GM12878 (cell line): Measurements from ENCODE around the gene NRG4. TPM values are rescaled to one million over a fixed set of nuclear protein-coding genes. Genes with fewer than 3 reads are reported as not detected.

ENCODE experiments used
- ATAC-seq: fragments of 200-7000 bp; cut with Tn5 transposase; 3 replicates; pipeline ENCODE4 v1.9.1; 2020; ENCODE audit warnings: mild to moderate bottlenecking, moderate library complexity
- BruUV-seq: library from RNA; stranded (reverse); fragments of 400-500 nt; replicated peaks from 2 replicates; lab custom pipeline; 2021; lab: Mats Ljungman, UMichigan
- CTCF ChIA-PET: fragments of 300-600 bp; sonication (Branson Sonifier 250); formaldehyde crosslinking; extraction: SDS; loops from one replicate; lab custom pipeline; 2021; ENCODE audit warnings: inconsistent platforms; lab: Yijun Ruan, JAX
- POLR2A ChIA-PET: fragments of 350-600 bp; formaldehyde crosslinking; extraction: SDS; loops from one replicate; lab custom pipeline; 2021; ENCODE audit warnings: inconsistent platforms; lab: Charles Lee
- RAD21 ChIA-PET: fragments of 300-600 bp; sonication (Branson Sonifier 250); formaldehyde crosslinking; loops from one replicate; lab custom pipeline; 2023; ENCODE audit warnings: antibody characterized with exemption; ENCODE audit not compliant: unreplicated experiment; lab: Charles Lee
- SMC1A ChIA-PET: fragments of 300-600 bp; sonication (Branson Sonifier 250); formaldehyde crosslinking; loops from one replicate; lab custom pipeline; 2023; ENCODE audit not compliant: unreplicated experiment, uncharacterized antibody; lab: Charles Lee
- DNase-seq: peaks from one replicate; pipeline ENCODE4 v3.0.0-alpha.2; 2011; ENCODE audit warnings: low read depth, low spot score
- FAIRE-seq: peaks from 3 replicates; lab custom pipeline; 2011; peaks lifted over from hg19 to GRCh38; lab: Jason Lieb, UNC
- H2AFZ ChIP-seq: 2 replicates; pipeline ENCODE4 v1.6.0; 2011; ENCODE audit warnings: low read depth, low read length, control low read depth; ENCODE audit not compliant: control insufficient read depth
- H3K27ac ChIP-seq: 2 replicates; pipeline ENCODE4 v1.5.1; 2011; ENCODE audit warnings: control low read depth; ENCODE audit not compliant: control insufficient read depth, insufficient read depth
- H3K27me3 ChIP-seq, 2 experiments: replicated peaks in 1 of 2; 2 replicates each; pipeline versions ENCODE4 v1.6.0 to v1.6.1; 2011; ENCODE audit warnings: low read length in 1 of 2; ENCODE audit not compliant: control insufficient read depth in 2 of 2, insufficient read depth in 2 of 2
- H3K36me3 ChIP-seq, 2 experiments: 2 replicates each; pipeline ENCODE4 v1.5.1; 2011; ENCODE audit warnings: low read length in 1 of 2; ENCODE audit not compliant: control insufficient read depth in 2 of 2, insufficient read depth in 2 of 2
- H3K4me1 ChIP-seq: 2 replicates; pipeline ENCODE4 v1.6.1; 2011; ENCODE audit warnings: mild to moderate bottlenecking, low read length, moderate library complexity, mixed read lengths; ENCODE audit not compliant: control insufficient read depth, insufficient read depth
- H3K4me2 ChIP-seq: 2 replicates; pipeline ENCODE4 v1.6.0; 2011; ENCODE audit warnings: control low read depth; ENCODE audit not compliant: control insufficient read depth, insufficient read depth
- H3K4me3 ChIP-seq: fragments of 200-600 bp; sonication (generic); 2 replicates; pipeline ENCODE4 v1.5.1; 2016
- H3K79me2 ChIP-seq: 2 replicates; pipeline ENCODE4 v1.6.0; 2011; ENCODE audit warnings: low read length; ENCODE audit not compliant: control insufficient read depth, insufficient read depth
- H3K9ac ChIP-seq: 2 replicates; pipeline ENCODE4 v1.8.0; 2011; ENCODE audit warnings: low read length, control low read depth, mixed read lengths; ENCODE audit not compliant: control insufficient read depth, insufficient read depth
- H3K9me3 ChIP-seq: replicated peaks from 3 replicates; pipeline ENCODE4 v1.5.1; 2011; ENCODE audit warnings: mild to moderate bottlenecking, low read length; ENCODE audit not compliant: control insufficient read depth, insufficient read depth
- H4K20me1 ChIP-seq: 2 replicates; pipeline ENCODE4 v1.6.0; 2011; ENCODE audit not compliant: control insufficient read depth, insufficient read depth
- CBFB ChIP-seq: IDR thresholded peaks from 2 replicates; pipeline ENCODE4 v1.6.1; 2016; ENCODE audit warnings: antibody characterized with exemption, low read depth
- CBX5 ChIP-seq: sonication (generic); IDR thresholded peaks from 2 replicates; pipeline ENCODE4 v1.6.1; 2016; ENCODE audit warnings: low read depth, moderate library complexity, mild to moderate bottlenecking, inconsistent platforms
- CREM ChIP-seq: IDR thresholded peaks from 2 replicates; pipeline ENCODE4 v1.6.1; 2014; ENCODE audit warnings: antibody characterized with exemption, low read depth
- DPF2 ChIP-seq: fragments of 450-650 bp; IDR thresholded peaks from 2 replicates; pipeline ENCODE4 v1.6.1; 2017; ENCODE audit warnings: mild to moderate bottlenecking
- EGR1 ChIP-seq, 2 experiments: IDR thresholded peaks; 1 replicate in 1 of 2; 2 replicates in 1 of 2; pipeline ENCODE4 v1.6.1; 2011 to 2012; ENCODE audit warnings: low read depth in 2 of 2, low read length in 2 of 2, borderline replicate concordance in 1 of 2, mild to moderate bottlenecking in 1 of 2, moderate library complexity in 1 of 2
- FOXM1 ChIP-seq: IDR thresholded peaks from 2 replicates; pipeline ENCODE4 v1.6.1; 2012; ENCODE audit warnings: low read depth, mild to moderate bottlenecking, inconsistent platforms, low read length, moderate library complexity
- HDAC6 ChIP-seq: fragments of 200-600 bp; sonication (generic); IDR thresholded peaks from one replicate; pipeline ENCODE4 v1.8.0; 2017; ENCODE audit warnings: antibody characterized with exemption; ENCODE audit not compliant: unreplicated experiment
- IKZF1 ChIP-seq: fragments of 450-650 bp; conservative IDR thresholded peaks from 2 replicates; pipeline ENCODE4 v1.6.1; 2017; ENCODE audit warnings: antibody characterized with exemption, mild to moderate bottlenecking
- IKZF2 ChIP-seq, 2 experiments: fragments of 450-650 bp; IDR thresholded peaks; 2 replicates each; pipeline ENCODE4 v1.6.1; 2017; ENCODE audit warnings: mild to moderate bottlenecking in 2 of 2, moderate library complexity in 2 of 2
- LARP7 ChIP-seq: fragments of 450-650 bp; IDR thresholded peaks from 2 replicates; pipeline ENCODE4 v1.6.1; 2017; ENCODE audit warnings: mild to moderate bottlenecking
- MEF2B ChIP-seq: fragments of 450-650 bp; IDR thresholded peaks from 2 replicates; pipeline ENCODE4 v1.6.1; 2018; ENCODE audit warnings: mild to moderate bottlenecking, moderate library complexity; ENCODE audit not compliant: partially characterized antibody, poor library complexity, severe bottlenecking
- NFIC ChIP-seq: IDR thresholded peaks from 2 replicates; pipeline ENCODE4 v1.6.1; 2012; ENCODE audit warnings: low read depth, mild to moderate bottlenecking, inconsistent platforms, low read length, moderate library complexity
- NRF1 ChIP-seq: conservative IDR thresholded peaks from 2 replicates; pipeline ENCODE4 v1.6.1; 2011; ENCODE audit warnings: mild to moderate bottlenecking, low read depth, low read length, improper control_type of control experiment
- PAX5 ChIP-seq: IDR thresholded peaks from 2 replicates; pipeline ENCODE4 v1.6.1; 2011; ENCODE audit warnings: low read depth, low read length, borderline replicate concordance
- POLR2AphosphoS2 ChIP-seq: IDR thresholded peaks from 2 replicates; pipeline ENCODE4 v1.6.1; 2011; ENCODE audit warnings: low read depth, mild to moderate bottlenecking, low read length, improper control_type of control experiment, moderate library complexity
- POLR2AphosphoS5 ChIP-seq: IDR thresholded peaks from 2 replicates; pipeline ENCODE4 v1.6.1; 2011; ENCODE audit warnings: mild to moderate bottlenecking, low read length, inconsistent platforms
- SRF ChIP-seq, 2 experiments: IDR thresholded peaks; 2 replicates each; pipeline ENCODE4 v1.6.1; 2011; ENCODE audit warnings: low read depth in 2 of 2, low read length in 2 of 2, mild to moderate bottlenecking in 1 of 2, moderate library complexity in 1 of 2
- ZNF384 ChIP-seq: IDR thresholded peaks from 2 replicates; pipeline ENCODE4 v1.6.1; 2012; ENCODE audit warnings: low read depth, mild to moderate bottlenecking, low read length, improper control_type of control experiment, borderline replicate concordance
- ZZZ3 ChIP-seq: IDR thresholded peaks from 2 replicates; pipeline ENCODE4 v1.6.1; 2011; ENCODE audit warnings: low read depth; ENCODE audit not compliant: control insufficient read depth, insufficient read length
- WGBS: methylation state at CpG from one replicate; pipeline ENCODE4 v1.1.6; 2016; ENCODE audit warnings: low lambda C conversion rate; ENCODE audit not compliant: insufficient replicate concordance, insufficient coverage; ENCODE audit errors: missing lambda C conversion rate; 5-methylcytosine and 5-hydroxymethylcytosine counted together
- in situ Hi-C: fragments of 300-500 bp; cut with MboI; formaldehyde crosslinking; loops from 9 replicates; pipeline ENCODE4 v1.14.3; 2018; ENCODE audit warnings: mixed read lengths
- intact Hi-C: fragments of 100-400 bp; cut with micrococcal nuclease; formaldehyde crosslinking; loops from one replicate; pipeline ENCODE4 v1.14.2; 2022; ENCODE audit not compliant: unreplicated experiment
- polyA plus RNA-seq, 11 experiments: library from polyadenylated mRNA; depleted of rRNA in 4 of 11; unstranded in 6 of 11; stranded (reverse) in 5 of 11; fragments of >200 nt; fragmentation: Nextera tagmentation in 4 of 11; fragmentation: Illumina TruSeq in 1 of 11; extraction: Ambion mirVana in 4 of 11; extraction: Trizol in 1 of 11; gene quantifications; 1 replicate in 1 of 11; 2 replicates in 10 of 11; pipeline versions ENCODE4 v1.2.1 to v1.2.3, GENCODE V29; 2011 to 2016; ENCODE audit warnings: inconsistent platforms in 2 of 11, missing spikeins in 2 of 11, low read depth in 1 of 11
- total RNA-seq, 4 experiments: library from RNA; depleted of rRNA in 3 of 4; stranded (reverse); fragments of >200 nt in 3 of 4; fragmentation: Illumina TruSeq in 1 of 4; extraction: Trizol in 1 of 4; gene quantifications; 2 replicates each; pipeline versions ENCODE4 v1.2.1 to v1.2.3, GENCODE V29; 2013 to 2021
- TF ChIP-seq, protein P1 (sequence below): IDR thresholded peaks from 2 replicates; pipeline ENCODE4 v1.6.1; 2012; ENCODE audit warnings: low read depth, low read length, improper control_type of control experiment
- TF ChIP-seq, protein P2 (sequence below): IDR thresholded peaks from 2 replicates; pipeline ENCODE4 v1.6.1; 2011; ENCODE audit warnings: mild to moderate bottlenecking, low read depth, low read length, moderate library complexity; ENCODE audit not compliant: insufficient replicate concordance
- TF ChIP-seq, protein P3 (sequence below): IDR thresholded peaks from 2 replicates; pipeline ENCODE4 v1.6.1; 2012; ENCODE audit warnings: low read length, inconsistent platforms

Gene NRG4
- total and polyA plus RNA-seq, 10 of the 15 experiments (the other 5 are each of a cell fraction or from before 2014, with no cell fraction given), result 0.76 to 8.3 (median 5.5) TPM

DNA sequence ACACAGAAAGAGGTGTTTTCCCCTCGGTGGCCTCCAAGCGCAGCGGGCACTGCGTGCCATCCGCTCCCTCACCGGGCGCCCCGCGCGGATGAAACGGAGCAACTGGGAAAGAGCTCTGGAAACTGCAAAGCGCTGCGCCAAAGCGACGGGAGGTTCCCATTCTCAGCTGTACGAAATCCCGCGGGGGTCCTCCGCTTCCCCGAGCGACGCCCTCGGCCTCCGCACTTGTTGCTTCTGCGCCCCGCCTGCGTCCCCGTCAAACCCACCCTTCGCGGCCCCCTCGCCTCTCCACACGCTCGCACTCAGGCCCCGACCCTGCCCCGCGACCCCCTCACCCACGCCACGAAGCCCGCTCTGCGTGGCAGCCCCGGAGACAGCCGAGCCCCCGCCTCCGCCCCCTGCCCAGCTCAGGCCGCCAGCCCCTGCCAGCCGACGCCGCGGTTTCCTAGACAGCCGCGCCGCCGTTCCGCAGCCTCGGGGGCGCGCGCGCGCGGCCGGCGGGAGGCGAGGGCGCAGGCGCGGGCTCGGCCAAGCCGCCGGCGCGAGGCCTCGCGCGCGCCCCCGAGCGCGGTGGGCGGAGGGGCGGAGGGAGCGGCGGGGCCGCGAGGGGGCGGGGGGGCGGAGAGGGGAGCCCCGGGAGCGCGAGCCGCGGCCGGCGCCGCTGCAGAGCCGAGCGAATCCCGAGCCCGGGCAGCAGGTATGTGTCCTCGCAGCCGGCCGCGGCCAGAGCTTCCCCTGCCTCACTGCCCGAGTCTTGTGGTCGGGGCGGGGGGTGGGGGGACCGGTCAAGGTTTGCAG, 47.3 kb upstream of the NRG4 start, which contains the start of gene TMEM266:
TMEM266 (plus strand) TSS at position 666 of the 798 bp plus-strand sequence. CDS start 74,279 bp downstream, outside the sequence.
- Histone ChIP-seq H3K36me3 (no peaks in the 10 kb centered on the region), H3K4me2 (peak within 1 kb of the TSS; percentile 97), H4K20me1 (no peaks in the 10 kb centered on the region), H3K9ac (peak within 1 kb of the TSS; percentile 28; the same call in 1 of the 2 replicates), H3K27me3 (no peaks in the 10 kb centered on the region), H3K79me2 (no peaks in the 10 kb centered on the region), H2AFZ (peak within 1 kb of the TSS; percentile 74), H3K27ac (no peak within 1 kb of the TSS), H3K4me3 (peak within 1 kb of the TSS; percentile 73), H3K9me3 (no peaks in the 10 kb centered on the region), H3K4me1 (peaks cover 28% of the 10 kb centered on the region)
- WGBS, result 2% methylated on average over 27 of the region's 107 CpGs
- no TSS peak for BruUV-seq
- ChIA-PET RAD21 (interaction anchor here (0.8 to 10.8 kb wide), 8 partner anchors 53 to 250 kb away, joined by 3 to 214 read pairs (median 4); partner anchors contain the start of gene UBE2Q2), POLR2A (interaction anchor here (0.6 to 4.2 kb wide), 4 partner anchors 79 to 1259 kb away, joined by 3 to 23 read pairs (median 4); partner anchors contain the start of gene UBE2Q2), CTCF (interaction anchor here (0.9 to 10.6 kb wide), 15 partner anchors 11 to 655 kb away, joined by 3 to 347 read pairs (median 7); partner anchors contain the start of gene NRG4), SMC1A (interaction anchor here (0.6 to 9.0 kb wide), 11 partner anchors 11 to 1762 kb away, joined by 3 to 217 read pairs (median 6); no protein-coding TSS in a partner anchor)
- no peak for DNase-seq
- in situ Hi-C loops, result no loop called here
- ATAC-seq, result peak; percentile 8
- no peak for FAIRE-seq
- intact Hi-C loops, result no loop called here
- peak; percentile 58 for TF ChIP-seq IKZF1
- TF ChIP-seq, protein P1, sequence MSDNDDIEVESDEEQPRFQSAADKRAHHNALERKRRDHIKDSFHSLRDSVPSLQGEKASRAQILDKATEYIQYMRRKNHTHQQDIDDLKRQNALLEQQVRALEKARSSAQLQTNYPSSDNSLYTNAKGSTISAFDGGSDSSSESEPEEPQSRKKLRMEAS, result no peak
- TF ChIP-seq EGR1 (IDR thresholded peaks at IDR 0.05; ENCODE audit: borderline replicate concordance in 1 of 2, low read depth in 2 of 2, low read length in 2 of 2), result 0 out of 3 replicates have a peak, but pooled peaks of 1 of the 2 experiments have one; percentile 18
- TF ChIP-seq IKZF2 (IDR thresholded peaks at IDR 0.05), result 0 out of 4 replicates have a peak, but pooled peaks of 1 of the 2 experiments have one; percentile 7
- no peak for TF ChIP-seq HDAC6
- TF ChIP-seq PAX5, result no peak
- TF ChIP-seq LARP7, result peak; percentile 65; the same call in 1 of the 2 replicates
- no peak for TF ChIP-seq NFIC
- TF ChIP-seq POLR2AphosphoS5, result no peak
- TF ChIP-seq NRF1, result no peak
- no peak for TF ChIP-seq ZZZ3
- TF ChIP-seq CBX5, result no peak
- TF ChIP-seq SRF (IDR thresholded peaks at IDR 0.05; ENCODE audit: low read depth in 2 of 2, low read length in 2 of 2), result no peak
- TF ChIP-seq DPF2, result peak; percentile 16; the same call in 1 of the 2 replicates
- no peak for TF ChIP-seq MEF2B
- TF ChIP-seq POLR2AphosphoS2, result no peak
- no peak for TF ChIP-seq FOXM1
- no peak for TF ChIP-seq CREM
- TF ChIP-seq, protein P2, sequence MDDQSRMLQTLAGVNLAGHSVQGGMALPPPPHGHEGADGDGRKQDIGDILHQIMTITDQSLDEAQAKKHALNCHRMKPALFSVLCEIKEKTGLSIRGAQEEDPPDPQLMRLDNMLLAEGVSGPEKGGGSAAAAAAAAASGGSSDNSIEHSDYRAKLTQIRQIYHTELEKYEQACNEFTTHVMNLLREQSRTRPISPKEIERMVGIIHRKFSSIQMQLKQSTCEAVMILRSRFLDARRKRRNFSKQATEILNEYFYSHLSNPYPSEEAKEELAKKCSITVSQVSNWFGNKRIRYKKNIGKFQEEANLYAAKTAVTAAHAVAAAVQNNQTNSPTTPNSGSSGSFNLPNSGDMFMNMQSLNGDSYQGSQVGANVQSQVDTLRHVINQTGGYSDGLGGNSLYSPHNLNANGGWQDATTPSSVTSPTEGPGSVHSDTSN, result no peak
- TF ChIP-seq, protein P3, sequence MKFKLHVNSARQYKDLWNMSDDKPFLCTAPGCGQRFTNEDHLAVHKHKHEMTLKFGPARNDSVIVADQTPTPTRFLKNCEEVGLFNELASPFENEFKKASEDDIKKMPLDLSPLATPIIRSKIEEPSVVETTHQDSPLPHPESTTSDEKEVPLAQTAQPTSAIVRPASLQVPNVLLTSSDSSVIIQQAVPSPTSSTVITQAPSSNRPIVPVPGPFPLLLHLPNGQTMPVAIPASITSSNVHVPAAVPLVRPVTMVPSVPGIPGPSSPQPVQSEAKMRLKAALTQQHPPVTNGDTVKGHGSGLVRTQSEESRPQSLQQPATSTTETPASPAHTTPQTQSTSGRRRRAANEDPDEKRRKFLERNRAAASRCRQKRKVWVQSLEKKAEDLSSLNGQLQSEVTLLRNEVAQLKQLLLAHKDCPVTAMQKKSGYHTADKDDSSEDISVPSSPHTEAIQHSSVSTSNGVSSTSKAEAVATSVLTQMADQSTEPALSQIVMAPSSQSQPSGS, result no peak
- TF ChIP-seq CBFB, result no peak
- TF ChIP-seq ZNF384, result no peak
